Frontal cortex (tissue), 4 donors: ENCODE measurements around the gene NOX1. TPM values are rescaled to one million over a fixed set of nuclear protein-coding genes. Genes with fewer than 3 reads are reported as not detected.
"Not testable (repeated sequence)": the region's sequence is repeated elsewhere in the genome, so short reads cannot be mapped to it uniquely, and the experiment has no call there.

Experiments
- DNase-seq, 2 donors: peaks; one replicate each; pipeline ENCODE4 v3.0.0; 2012; ENCODE audit warnings: low spot score in 2 of 2
- FAIRE-seq: peaks from 2 replicates; lab custom pipeline; 2012; peaks lifted over from hg19 to GRCh38; lab: Jason Lieb, UNC
- small RNA-seq: library from RNA; depleted of rRNA; stranded (forward); fragments of <200 nt; gene quantifications from one replicate; pipeline ENCODE3, GENCODE V24; 2014
- total RNA-seq: library from RNA; depleted of rRNA; stranded (reverse); fragments of >200 nt; gene quantifications from one replicate; pipeline ENCODE4 v1.2.3, GENCODE V29; 2014
- donor health status: control.
- donor health status: control.
- donor health status: control.

The NOX1 gene
- total RNA-seq, 1 donor from 2014 or later: not detected

GRCh38 chrX:100819837-100820666, 54.1 kb downstream of the NOX1 start, which contains the start of gene CSTF2:
CSTF2 (plus strand) TSS chrX:100820391; CDS start chrX:100820417, 26 bp downstream.
- peak; percentile 24 to 64 for DNase-seq
- FAIRE-seq: no peak

- DNase-seq (no peak), FAIRE-seq (no peak)
These were observed 54.7 kb downstream of the NOX1 start for GRCh38 chrX:100819534-100819836.

GRCh38 chrX:100817340-100817739, 56.8 kb downstream of the NOX1 start:
- FAIRE-seq: no peak
- DNase-seq: no peak

- DNase-seq (no peak), FAIRE-seq (no peak)
These were observed 61.7 kb downstream of the NOX1 start for GRCh38 chrX:100812216-100813158.

- not testable (repeated sequence) for FAIRE-seq, DNase-seq
These were observed 65.9 kb downstream of the NOX1 start for GRCh38 chrX:100808265-100808664.

GRCh38 chrX:100804780-100805179, 69.4 kb downstream of the NOX1 start:
- DNase-seq: no peak

GRCh38 chrX:100802843-100803242, 71.3 kb downstream of the NOX1 start:
- DNase-seq (no peak), FAIRE-seq (no peak)

More at GRCh38 chrX:100804780-100805179, 69.4 kb downstream of the NOX1 start:
- FAIRE-seq: no peak

- no peak for DNase-seq
- FAIRE-seq: no peak
These were observed 75.5 kb downstream of the NOX1 start for GRCh38 chrX:100798484-100799214.

GRCh38 chrX:100797359-100797758, 76.8 kb downstream of the NOX1 start:
- no peak for DNase-seq

GRCh38 chrX:100796371-100796770, 77.8 kb downstream of the NOX1 start:
- DNase-seq, FAIRE-seq: not testable (repeated sequence)

More at GRCh38 chrX:100797359-100797758, 76.8 kb downstream of the NOX1 start:
- no peak for FAIRE-seq

Small RNA genes lying within 50 kb of the gene (small RNA-seq; reads per million reads assigned to genes)
- gene RF00411: not detected

Other genes starting within 250 kb of the NOX1 start
- 33.0 TPM for gene TSPAN6, start 237.6 kb downstream of the NOX1 start, total RNA-seq
- 0.41 TPM for gene SRPX2, start 230.2 kb downstream of the NOX1 start, total RNA-seq
- gene SYTL4, start 142.2 kb downstream of the NOX1 start, total RNA-seq: 3.3 TPM
- 13.5 TPM for gene CSTF2, start 54.0 kb downstream of the NOX1 start, total RNA-seq
- gene XKRX, start 54.6 kb upstream of the NOX1 start, total RNA-seq: not detected
- not detected for gene ARL13A, start 95.3 kb upstream of the NOX1 start, total RNA-seq
- 7.7 TPM for gene TRMT2B, start 177.8 kb upstream of the NOX1 start, total RNA-seq
- gene TMEM35A, start 204.5 kb upstream of the NOX1 start, total RNA-seq: 98.2 TPM
- 7.7 TPM for gene CENPI, start 223.8 kb upstream of the NOX1 start, total RNA-seq